ENCODE measurements around the gene PNPLA1.

Gene PNPLA1

DNA sequence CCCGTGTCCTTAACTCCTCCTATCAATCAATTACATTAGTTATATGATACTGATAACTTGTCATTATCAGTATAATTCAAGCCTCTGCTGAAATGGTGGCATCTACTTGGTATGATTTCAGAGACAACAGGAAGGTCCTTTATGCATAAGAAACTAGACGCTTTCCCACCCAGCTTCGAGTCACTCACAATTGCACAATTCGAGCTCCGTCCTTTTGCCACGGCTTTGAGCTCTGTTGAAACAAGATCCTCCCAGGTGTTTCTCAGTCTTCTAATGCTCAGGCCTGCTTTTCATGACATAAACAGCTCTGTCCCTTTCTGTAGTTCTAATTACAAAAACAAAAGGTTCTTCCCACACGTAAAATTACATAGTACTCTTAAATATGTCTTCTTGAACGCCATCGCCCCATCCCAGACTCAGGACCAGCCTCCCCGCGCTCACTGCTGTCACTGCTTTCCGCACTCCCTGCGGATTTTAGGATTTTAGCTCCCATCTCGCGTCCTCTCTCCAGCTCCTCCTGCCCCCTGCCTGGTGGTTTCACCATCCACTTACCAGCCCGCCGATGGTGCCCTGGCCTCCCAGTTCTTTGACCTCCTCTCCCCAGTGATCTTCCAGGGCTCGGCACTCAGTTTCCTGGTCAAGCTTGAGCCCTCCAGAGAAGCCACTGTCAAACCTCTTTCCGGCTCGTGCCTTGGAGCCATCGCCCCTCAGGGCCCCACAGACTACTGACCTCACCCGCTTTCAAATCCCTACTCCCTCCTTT, 23.2 kb upstream of the PNPLA1 start:
- DNase-seq (ENCODE audit: low spot score) = no peak

- no peak for DNase-seq (ENCODE audit: low spot score)
Observed at GRCh38 chr6:36247693-36248092, 22.2 kb upstream of the PNPLA1 start.

- peak; percentile 39 for DNase-seq (ENCODE audit: low spot score)
Observed at GRCh38 chr6:36248980-36249379, 20.9 kb upstream of the PNPLA1 start.

GRCh38 chr6:36249536-36249935, 20.3 kb upstream of the PNPLA1 start:
- DNase-seq (ENCODE audit: low spot score) = no peak

- DNase-seq (ENCODE audit: low spot score) = no peak
Observed at GRCh38 chr6:36252005-36252404, 17.9 kb upstream of the PNPLA1 start.

GRCh38 chr6:36263390-36264000, 6.4 kb upstream of the PNPLA1 start:
- DNase-seq (ENCODE audit: low spot score) = no peak

GRCh38 chr6:36265744-36266143, 4.1 kb upstream of the PNPLA1 start:
- no peak for DNase-seq (ENCODE audit: low spot score)

DNA sequence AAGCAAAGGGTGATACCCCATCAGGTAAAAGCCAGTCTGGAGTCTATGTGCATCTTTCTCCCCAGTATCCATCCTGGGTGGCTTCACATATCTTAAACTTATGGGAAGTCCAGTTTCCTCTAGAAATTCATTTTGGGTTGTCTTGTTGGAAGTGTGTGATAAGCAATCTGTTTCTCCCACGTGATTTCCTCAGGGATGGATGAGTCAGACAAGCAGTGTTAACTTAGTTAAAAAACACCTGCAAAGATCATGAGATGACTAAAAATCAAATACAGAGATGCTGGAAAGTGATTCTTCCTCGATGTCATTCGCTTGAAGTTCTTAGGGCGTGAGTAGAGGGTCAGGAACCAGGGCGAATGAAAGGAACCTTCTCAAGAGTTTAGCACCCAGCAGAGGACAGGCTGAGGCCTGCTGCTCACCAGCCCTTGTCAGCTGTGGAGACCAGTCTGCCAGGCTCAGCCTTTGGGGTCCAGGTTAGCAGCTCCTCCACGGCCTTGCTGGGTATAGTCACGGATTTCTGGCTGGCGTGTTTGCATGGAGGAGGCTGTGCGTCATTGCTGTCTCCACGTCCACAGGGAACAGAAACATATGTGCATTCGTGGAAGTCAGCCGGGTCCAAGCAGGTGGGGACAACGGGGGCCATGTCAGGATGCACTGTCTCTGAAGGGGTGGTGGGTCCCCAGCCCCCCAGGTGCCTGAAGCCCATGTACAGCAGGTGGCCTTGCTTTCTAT, 2.8 kb upstream of the PNPLA1 start:
- DNase-seq (ENCODE audit: low spot score) = no peak

- no peak for DNase-seq (ENCODE audit: low spot score)
Observed at GRCh38 chr6:36267731-36268477, 2.0 kb upstream of the PNPLA1 start.

DNA sequence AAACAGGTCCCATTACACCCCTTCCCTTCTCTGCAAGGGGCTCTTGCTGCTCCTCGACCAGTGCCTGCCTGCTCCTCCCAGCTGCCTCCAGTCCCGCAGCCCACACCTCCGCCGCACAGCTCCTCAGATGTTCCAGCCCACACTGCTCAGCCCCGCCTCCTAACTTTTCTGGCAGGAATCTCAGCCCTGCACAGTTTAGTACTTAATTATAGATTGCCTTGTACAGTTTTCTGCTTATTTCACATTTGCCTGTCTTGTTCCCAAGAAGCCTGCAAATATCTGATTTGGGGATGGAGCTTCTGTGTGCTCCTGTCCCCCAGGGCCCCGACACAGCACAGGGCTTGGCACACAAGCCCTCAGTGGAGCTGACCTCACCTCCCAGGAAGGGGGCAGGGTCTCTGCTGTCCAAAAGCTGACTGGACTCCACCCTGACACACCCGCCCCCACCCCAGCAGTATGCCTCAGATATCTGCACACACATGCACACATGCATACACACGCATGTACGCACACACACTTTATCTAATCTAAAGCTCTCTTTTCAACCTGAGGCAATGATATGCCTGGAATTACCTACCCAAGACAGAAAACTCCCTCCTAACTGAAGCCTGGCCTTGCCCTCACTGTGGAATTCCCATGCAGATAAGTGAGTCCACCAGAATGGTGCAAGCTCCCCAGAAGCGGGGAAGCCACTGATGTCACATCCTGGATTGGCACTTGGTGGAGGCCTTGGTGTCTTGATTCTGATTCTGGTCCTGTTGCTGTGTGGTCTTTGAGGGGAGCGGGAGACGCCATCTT, 1.2 kb upstream of the PNPLA1 start:
- DNase-seq (ENCODE audit: low spot score) = no peak

DNA sequence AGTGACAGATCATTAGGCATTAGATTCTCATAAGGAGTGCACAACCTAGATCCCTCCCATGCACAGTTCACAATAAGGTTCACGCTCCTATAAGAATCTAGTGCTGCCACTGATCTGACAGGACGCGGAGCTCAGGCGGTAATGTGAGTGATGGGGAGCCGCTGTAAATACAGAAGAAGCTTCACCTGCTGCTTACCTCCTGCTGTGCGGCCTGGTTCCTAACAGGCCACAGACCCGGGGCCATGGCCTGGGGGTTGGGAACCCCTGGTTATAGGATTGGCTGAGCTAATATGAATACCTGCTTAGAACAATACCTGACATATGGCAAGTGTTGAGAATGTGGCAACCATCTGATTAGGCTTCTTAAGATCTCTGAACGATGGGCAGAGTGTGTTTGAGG, 2.4 kb downstream of the PNPLA1 start:
- no peak for DNase-seq (ENCODE audit: low spot score)

DNA sequence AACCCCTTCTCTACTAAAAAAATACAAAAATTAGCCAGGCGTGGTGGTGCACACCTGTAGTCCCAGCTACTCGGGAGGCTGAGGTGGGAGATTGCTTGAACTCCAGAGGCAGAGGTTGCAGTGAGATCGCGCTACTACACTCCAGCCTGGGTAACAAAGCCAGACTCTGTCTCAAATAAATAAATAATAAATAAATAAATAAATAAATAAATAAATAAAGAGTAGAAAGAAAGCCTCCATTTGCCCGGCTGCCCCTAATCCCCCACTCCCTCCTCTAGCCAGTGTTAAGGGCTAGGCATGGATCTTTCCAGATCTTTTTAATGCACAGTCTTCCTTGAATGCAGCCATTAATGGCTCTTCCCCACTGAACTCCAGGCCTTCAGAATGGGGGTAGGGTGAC, 3.2 kb downstream of the PNPLA1 start:
- DNase-seq (ENCODE audit: low spot score) = no peak

GRCh38 chr6:36273802-36274514, 4.1 kb downstream of the PNPLA1 start:
- DNase-seq (ENCODE audit: low spot score) = no peak

DNA sequence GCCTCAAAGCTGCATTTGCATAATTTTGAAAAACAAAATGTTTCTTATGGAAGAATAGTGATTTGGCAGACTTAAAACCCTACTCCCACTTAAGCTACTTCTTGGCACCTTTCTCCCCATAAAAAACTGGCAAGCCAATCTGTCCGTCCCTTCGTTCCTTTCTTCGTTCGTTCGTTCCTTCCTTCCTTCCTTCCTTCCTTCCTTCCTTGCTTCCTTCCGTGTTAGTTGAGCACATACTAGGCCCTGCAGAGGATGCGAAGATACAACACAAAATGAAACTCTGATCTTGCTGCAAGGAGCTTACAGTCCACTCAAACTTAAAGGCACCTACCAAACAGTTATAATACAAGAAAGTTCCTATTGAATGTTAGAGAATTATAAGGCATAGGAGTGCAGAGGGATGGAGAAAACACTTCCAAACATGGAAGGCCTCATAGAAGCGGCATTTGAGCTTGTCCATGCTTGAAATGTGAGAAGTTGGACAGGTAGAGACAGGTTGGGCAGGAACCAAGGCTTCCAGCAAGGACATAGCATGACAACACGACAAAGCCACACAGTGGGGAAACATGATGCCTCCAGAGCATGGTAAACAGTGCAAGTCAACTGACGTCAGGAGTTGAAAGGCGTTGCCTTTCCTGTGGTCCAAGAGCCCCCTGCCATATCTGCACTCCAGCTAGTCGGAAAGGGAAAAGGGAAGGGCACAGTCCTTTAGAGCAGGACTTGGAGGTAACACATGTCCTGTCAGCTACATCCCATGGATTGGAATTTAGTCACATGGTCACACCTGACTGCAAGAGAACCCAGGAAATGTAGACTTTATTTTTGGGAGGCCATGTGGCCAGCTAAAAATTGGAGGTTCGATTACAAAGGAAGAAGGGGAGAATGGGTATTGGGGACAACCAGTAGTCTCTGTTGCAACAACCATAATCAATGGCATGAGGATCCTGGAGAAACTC, 7.0 kb downstream of the PNPLA1 start:
- no peak for DNase-seq (ENCODE audit: low spot score)

GRCh38 chr6:36277946-36278470, 8.1 kb downstream of the PNPLA1 start:
- DNase-seq (ENCODE audit: low spot score) = no peak

DNA sequence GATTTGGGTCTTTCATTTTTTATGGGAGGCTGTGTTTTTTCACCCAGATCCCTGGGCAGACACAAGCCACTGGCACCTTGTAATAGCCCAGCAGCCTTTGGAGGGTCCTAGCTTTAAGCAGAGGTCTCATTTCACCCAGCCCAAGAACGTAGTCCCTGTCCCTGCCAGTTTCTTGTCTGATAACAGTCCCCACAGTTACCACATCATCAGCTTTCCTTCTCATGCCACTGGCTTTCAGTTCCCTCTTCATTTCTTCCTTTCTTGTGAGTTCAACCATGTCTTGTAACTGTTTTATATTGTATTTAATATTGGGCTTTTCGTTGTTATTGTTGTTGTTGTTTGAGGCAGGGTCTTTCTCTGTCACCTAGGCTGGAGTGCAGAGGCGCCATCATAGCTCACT, 10.6 kb downstream of the PNPLA1 start:
- no peak for DNase-seq (ENCODE audit: low spot score)

- DNase-seq (ENCODE audit: low spot score) = no peak
Observed at GRCh38 chr6:36280983-36281382, 11.1 kb downstream of the PNPLA1 start.

GRCh38 chr6:36283608-36284007, 13.7 kb downstream of the PNPLA1 start:
- no peak for DNase-seq (ENCODE audit: low spot score)

DNA sequence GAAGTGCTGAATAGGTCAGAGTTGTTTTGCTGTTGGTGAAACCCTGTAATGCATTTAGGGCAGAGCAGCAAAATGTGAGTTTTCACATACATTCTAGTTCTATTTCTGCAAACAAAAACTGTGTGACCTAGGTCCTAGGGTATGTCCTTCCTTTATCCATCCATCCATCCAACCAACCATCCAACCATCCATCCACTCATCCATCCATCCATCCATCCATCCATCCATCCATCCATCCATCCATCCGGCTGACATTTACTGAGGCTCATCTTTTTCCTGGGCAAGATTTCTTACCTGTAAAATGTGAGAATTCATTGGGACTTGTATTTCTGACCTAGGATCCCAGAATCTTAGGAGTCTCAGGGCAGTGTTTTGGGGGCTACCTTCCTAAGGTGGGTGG, 14.5 kb downstream of the PNPLA1 start:
- DNase-seq (ENCODE audit: low spot score) = no peak

Data from kidney capillary endothelial cell (primary cell).